Activated CD4-positive, alpha-beta T cell treated with anti-CD3 and anti-CD28 coated beads, Interleukin-10, Interleukin-2, amounts not matched to agents 100 ng/mL and 50 ng/mL, durations not matched to agents 16 hours and 8 hours (primary cell): ENCODE data around the gene MYH6.

Experiments
- DNase-seq: peaks from one replicate; pipeline ENCODE4 v3.0.0-alpha.2; 2020

The MYH6 gene

GRCh38 chr14:23375527-23376251, 32.4 kb downstream of the MYH6 start:
- no peak for DNase-seq

GRCh38 chr14:23373041-23373440, 35.0 kb downstream of the MYH6 start:
- no peak for DNase-seq

- DNase-seq = no peak
Measured at GRCh38 chr14:23372509-23372908, 35.6 kb downstream of the MYH6 start, which contains the start of gene IL25. Gene IL25 (plus strand): TSS chr14:23372809.

- no peak for DNase-seq
Measured at GRCh38 chr14:23371865-23372264, 36.2 kb downstream of the MYH6 start.

GRCh38 chr14:23370221-23370620, 37.9 kb downstream of the MYH6 start:
- no peak for DNase-seq

GRCh38 chr14:23366426-23366921, 41.6 kb downstream of the MYH6 start:
- DNase-seq = no peak

GRCh38 chr14:23365732-23366425, 42.2 kb downstream of the MYH6 start:
- DNase-seq = no peak

GRCh38 chr14:23365036-23365731, 42.9 kb downstream of the MYH6 start, which contains the start of gene EFS:
Gene EFS (minus strand): TSS chr14:23365172. CDS start chr14:23365025, 147 bp downstream.
- DNase-seq = no peak

- no peak for DNase-seq
Measured at GRCh38 chr14:23364164-23365035, 43.7 kb downstream of the MYH6 start.

GRCh38 chr14:23362200-23362599, 45.9 kb downstream of the MYH6 start:
- DNase-seq = no peak

GRCh38 chr14:23361763-23362162, 46.3 kb downstream of the MYH6 start:
- no peak for DNase-seq

GRCh38 chr14:23361320-23361719, 46.8 kb downstream of the MYH6 start:
- peak; percentile 54 for DNase-seq

- DNase-seq = no peak
Measured at GRCh38 chr14:23360496-23360895, 47.6 kb downstream of the MYH6 start.

- DNase-seq = no peak
Measured at GRCh38 chr14:23359722-23360447, 48.2 kb downstream of the MYH6 start.

GRCh38 chr14:23359167-23359626, 48.9 kb downstream of the MYH6 start:
- no peak for DNase-seq

GRCh38 chr14:23358553-23359166, 49.4 kb downstream of the MYH6 start:
- no peak for DNase-seq

GRCh38 chr14:23358042-23358441, 50.0 kb downstream of the MYH6 start:
- no peak for DNase-seq

- no peak for DNase-seq
Measured at GRCh38 chr14:23357261-23357660, 50.8 kb downstream of the MYH6 start.

GRCh38 chr14:23356662-23357061, 51.4 kb downstream of the MYH6 start:
- no peak for DNase-seq

GRCh38 chr14:23355871-23356435, 52.1 kb downstream of the MYH6 start:
- DNase-seq = no peak

- no peak for DNase-seq
Measured at GRCh38 chr14:23354990-23355389, 53.1 kb downstream of the MYH6 start.
